ENCODE measurements around the gene TTYH1.

- TF ChIP-seq, protein P1, sequence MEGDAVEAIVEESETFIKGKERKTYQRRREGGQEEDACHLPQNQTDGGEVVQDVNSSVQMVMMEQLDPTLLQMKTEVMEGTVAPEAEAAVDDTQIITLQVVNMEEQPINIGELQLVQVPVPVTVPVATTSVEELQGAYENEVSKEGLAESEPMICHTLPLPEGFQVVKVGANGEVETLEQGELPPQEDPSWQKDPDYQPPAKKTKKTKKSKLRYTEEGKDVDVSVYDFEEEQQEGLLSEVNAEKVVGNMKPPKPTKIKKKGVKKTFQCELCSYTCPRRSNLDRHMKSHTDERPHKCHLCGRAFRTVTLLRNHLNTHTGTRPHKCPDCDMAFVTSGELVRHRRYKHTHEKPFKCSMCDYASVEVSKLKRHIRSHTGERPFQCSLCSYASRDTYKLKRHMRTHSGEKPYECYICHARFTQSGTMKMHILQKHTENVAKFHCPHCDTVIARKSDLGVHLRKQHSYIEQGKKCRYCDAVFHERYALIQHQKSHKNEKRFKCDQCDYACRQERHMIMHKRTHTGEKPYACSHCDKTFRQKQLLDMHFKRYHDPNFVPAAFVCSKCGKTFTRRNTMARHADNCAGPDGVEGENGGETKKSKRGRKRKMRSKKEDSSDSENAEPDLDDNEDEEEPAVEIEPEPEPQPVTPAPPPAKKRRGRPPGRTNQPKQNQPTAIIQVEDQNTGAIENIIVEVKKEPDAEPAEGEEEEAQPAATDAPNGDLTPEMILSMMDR (IDR thresholded peaks at IDR 0.05): no peak
- TF ChIP-seq POLR2A (IDR thresholded peaks at IDR 0.05): no peak
These were observed 23.6 kb upstream of the TTYH1 start for GRCh38 chr19:54391589-54392061.

Data from testis (tissue), 2 donors.